ENCODE measurements around the gene AGAP3.

DNA sequence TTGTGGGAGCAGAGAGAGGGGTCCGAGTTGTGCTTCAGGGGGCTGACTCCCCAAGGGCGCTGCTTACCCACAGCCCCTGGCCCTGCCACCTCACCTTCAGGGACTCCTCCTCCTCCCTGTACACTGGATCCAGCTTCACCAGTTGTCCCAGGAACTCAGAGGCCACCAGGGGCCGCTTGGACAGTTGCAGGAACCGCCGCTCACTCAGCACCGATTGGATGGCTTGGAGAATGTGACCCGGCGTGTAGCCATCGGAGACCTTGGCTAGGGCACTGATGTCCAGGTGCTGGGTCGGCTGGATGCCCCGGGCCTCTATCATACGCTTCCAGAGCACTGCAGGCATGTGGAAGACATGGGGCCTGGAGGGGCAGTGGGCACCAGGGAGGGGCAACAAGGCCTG lies 105.3 kb downstream of the AGAP3 start:
- TF ChIP-seq, protein P1, sequence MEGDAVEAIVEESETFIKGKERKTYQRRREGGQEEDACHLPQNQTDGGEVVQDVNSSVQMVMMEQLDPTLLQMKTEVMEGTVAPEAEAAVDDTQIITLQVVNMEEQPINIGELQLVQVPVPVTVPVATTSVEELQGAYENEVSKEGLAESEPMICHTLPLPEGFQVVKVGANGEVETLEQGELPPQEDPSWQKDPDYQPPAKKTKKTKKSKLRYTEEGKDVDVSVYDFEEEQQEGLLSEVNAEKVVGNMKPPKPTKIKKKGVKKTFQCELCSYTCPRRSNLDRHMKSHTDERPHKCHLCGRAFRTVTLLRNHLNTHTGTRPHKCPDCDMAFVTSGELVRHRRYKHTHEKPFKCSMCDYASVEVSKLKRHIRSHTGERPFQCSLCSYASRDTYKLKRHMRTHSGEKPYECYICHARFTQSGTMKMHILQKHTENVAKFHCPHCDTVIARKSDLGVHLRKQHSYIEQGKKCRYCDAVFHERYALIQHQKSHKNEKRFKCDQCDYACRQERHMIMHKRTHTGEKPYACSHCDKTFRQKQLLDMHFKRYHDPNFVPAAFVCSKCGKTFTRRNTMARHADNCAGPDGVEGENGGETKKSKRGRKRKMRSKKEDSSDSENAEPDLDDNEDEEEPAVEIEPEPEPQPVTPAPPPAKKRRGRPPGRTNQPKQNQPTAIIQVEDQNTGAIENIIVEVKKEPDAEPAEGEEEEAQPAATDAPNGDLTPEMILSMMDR (IDR thresholded peaks at IDR 0.05; ENCODE audit: borderline replicate concordance, extremely low read depth, low read length, poor library complexity, severe bottlenecking) = no peak
- TF ChIP-seq EZH2 (IDR thresholded peaks at IDR 0.05; ENCODE audit: borderline replicate concordance, low read depth, low read length, severe bottlenecking) = no peak

Measured in DND-41 (cell line).